Motor neuron (in vitro differentiated cells): ENCODE measurements around the gene MRPL10. TPM values are rescaled to one million over a fixed set of nuclear protein-coding genes. Genes with fewer than 3 reads are reported as not detected.

Experiments used
- ATAC-seq, 8 experiments: fragments of 200-7000 bp; cut with Tn5 transposase; replicated peaks in 6 of 8; 2 replicates each; pipeline ENCODE4 v1.8.0; 2021; ENCODE audit warnings: mild to moderate bottlenecking in 8 of 8, moderate library complexity in 8 of 8
- H3K27ac ChIP-seq, 2 donors: fragments of 250-450 bp; sonication (Bioruptor Pico); 2 replicates each; pipeline ENCODE4 v1.9.0; 2021; ENCODE audit warnings: antibody characterized with exemption in 2 of 2, mild to moderate bottlenecking in 2 of 2, moderate library complexity in 1 of 2
- H3K4me1 ChIP-seq, 2 donors: fragments of 250-450 bp; sonication (Bioruptor Pico); replicated peaks in 1 of 2; 2 replicates each; pipeline ENCODE4 v1.6.1; 2021; ENCODE audit warnings: antibody characterized with exemption in 2 of 2, mild to moderate bottlenecking in 2 of 2, moderate library complexity in 1 of 2
- H3K4me3 ChIP-seq, 5 donors: fragments of 250-450 bp; sonication (Bioruptor Pico); 2 replicates each; pipeline ENCODE4 v1.9.0; 2021; ENCODE audit warnings: antibody characterized with exemption in 5 of 5, mild to moderate bottlenecking in 5 of 5, moderate library complexity in 4 of 5
- WGBS, 10 experiments: fragments of 450-650 bp; shearing (Covaris generic); methylation state at CpG; one replicate each; pipeline ENCODE4 v1.0.0; 2022; 5-methylcytosine and 5-hydroxymethylcytosine counted together
- in situ Hi-C, 9 experiments: fragments of 400-800 bp; cut with MboI; loops; one replicate each; pipeline ENCODE4 v1.15.0; 2021; ENCODE audit warnings: low sequenced_read_pairs in 9 of 9, low pct_unique_long_range_greater_than_20kb in 2 of 9; ENCODE audit not compliant: unreplicated experiment in 9 of 9
- total RNA-seq, 8 experiments: library from RNA; unstranded; fragments of 300-600 nt; gene quantifications; 2 replicates each; pipeline versions ENCODE4 v1.2.3 to v1.2.4, GENCODE V29; 2022

MRPL10 gene
- 10 to 100 TPM; 41.5 to 58.3 (median 46.3) TPM for total RNA-seq

DNA sequence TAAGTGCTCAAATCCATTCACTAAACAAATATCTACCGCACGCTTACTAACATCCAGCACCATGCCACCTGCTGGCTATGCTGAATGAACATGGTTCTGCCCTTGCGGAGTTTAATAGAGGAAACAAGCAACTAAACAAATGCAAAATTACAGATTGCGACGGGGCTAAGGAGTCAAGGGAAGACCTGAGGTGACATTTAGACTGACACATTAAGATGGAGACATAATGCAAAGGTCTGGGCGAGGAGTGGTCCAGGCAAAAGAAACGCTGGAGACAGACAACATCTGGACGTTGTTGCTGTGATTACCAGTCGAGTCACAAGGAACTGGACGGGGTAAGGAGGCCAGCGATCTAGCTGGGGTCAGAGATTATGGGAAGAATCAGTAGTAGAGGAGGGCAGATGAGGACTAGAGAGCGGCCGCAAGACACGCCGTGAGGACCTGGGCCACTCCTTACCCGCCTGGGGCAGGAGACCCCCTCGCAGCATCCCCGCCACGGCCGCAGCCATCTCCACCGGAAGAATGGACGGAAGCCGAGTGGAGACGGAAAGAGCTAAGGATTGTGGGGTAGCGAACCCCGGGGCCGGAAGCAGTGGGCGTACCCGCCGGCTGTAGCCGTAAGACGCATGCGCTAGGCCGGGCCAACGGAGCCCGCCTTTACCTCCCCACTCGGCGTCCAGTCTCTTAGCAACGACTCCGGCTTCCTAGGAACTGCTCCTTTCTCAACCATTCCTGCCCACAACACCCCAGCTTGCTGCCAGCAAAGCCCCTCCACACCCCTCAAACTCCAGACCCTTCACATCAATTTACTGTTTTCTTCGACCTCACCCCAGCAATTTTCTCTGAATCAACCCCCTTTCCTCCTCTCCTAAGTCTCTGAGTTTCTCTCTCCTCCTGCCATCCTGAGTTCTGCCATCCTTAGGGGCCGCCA, at the start of gene MRPL10, which contains the start of gene LRRC46:
TSS of gene MRPL10 (minus strand) at position 539 of the 931 bp plus-strand sequence. CDS start at position 509, 30 bp downstream.
TSS of gene LRRC46 (plus strand) at position 668 of the 931 bp plus-strand sequence. CDS start 320 bp downstream, outside the sequence.
- H3K4me1 ChIP-seq, result peaks cover 11% of the 10 kb centered on the region in 2 donors
- WGBS, 10 experiments, result 0 to 2% (median 0%) methylated on average over 1 to 28 of the region's 42 CpGs; no CpG with 5 or more reads in 1 of the 10 experiments
- peak; percentile 91 to 97 (median 95) for ATAC-seq
- in situ Hi-C loops, result loop anchor here in 1 of 9 experiments (25.0 kb wide), 2 partner anchors 106 to 181 kb away; partner anchors contain the start of gene PNPO
- peak within 1 kb of the TSS; percentile 62 to 97 (median 79) for H3K4me3 ChIP-seq
- H3K27ac ChIP-seq, result peak within 1 kb of the TSS; percentile 82 to 88

DNA sequence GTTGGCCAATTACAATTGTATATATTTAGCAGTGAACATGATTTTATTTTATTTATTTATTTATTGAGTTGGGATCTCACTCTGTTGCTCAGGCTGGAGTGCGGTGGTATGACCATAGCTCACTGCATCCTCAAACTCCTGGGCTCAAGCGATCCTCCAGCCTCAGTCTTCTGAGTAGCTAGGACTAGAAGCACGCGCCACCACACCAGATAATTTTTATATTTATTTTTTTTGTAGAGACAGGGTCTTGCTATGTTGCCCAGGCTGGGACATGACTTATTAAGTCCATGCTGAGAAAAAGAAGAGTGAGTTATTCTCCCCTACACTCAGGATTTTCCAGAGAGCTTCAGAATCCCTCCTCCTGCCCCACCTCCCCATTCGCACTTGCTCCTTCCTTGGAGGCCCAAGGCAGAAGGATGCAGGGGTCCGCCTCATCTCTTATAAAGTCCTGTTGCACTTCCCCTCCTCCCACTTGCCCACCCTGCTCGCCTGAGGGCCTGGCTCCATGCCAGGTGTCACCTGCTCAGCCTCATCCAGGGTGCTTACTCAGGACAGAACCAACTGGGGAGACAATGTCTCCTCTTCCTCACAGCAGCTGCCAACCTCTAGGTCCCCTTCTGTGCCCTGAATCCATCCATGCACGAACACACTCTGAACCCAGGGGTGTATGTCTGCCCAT, 48.6 kb upstream of the MRPL10 start:
- WGBS, 10 experiments, result 40 to 100% (median 88%) methylated on average over 1 to 6 of the region's 8 CpGs
- Histone ChIP-seq H3K27ac (no peak overlapping the region), H3K4me3 (no peak overlapping the region), H3K4me1 (no peaks in the 10 kb centered on the region)
- in situ Hi-C loops, result no loop called here
- no peak for ATAC-seq

DNA sequence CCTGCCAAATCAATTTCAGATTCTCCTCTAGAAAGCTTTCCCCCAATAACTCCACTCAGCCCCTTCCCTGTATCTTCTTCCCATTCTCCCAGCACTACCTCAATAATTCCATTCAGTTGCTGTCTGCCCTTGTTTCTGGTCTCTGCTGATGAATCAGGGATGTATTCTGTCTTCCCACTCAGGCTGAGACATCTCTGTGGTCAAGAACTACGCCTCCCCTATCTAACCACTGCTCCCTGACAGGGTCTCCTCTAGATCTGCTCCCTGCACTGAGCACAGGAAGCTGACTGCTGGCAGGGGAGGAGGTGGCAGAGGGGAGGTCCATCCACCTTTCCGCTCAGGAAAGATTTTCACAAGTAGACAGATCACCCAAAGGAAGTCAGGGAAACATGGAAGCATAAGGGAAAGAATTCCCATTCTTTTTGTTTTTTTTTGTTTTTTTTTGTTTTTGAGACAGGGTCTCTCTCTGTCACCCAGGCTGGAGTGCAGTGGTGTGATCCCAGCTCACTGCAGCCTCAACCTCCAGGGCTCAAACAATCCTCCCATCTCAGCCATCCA, 47.8 kb upstream of the MRPL10 start:
- Histone ChIP-seq H3K27ac (no peak overlapping the region), H3K4me1 (no peaks in the 10 kb centered on the region), H3K4me3 (no peak overlapping the region)
- in situ Hi-C loops, result no loop called here
- no peak for ATAC-seq
- WGBS, 10 experiments, result 0 to 79% (median 20%) methylated on average over 1 to 2 of the region's 2 CpGs; no CpG with 5 or more reads in 3 of the 10 experiments

DNA sequence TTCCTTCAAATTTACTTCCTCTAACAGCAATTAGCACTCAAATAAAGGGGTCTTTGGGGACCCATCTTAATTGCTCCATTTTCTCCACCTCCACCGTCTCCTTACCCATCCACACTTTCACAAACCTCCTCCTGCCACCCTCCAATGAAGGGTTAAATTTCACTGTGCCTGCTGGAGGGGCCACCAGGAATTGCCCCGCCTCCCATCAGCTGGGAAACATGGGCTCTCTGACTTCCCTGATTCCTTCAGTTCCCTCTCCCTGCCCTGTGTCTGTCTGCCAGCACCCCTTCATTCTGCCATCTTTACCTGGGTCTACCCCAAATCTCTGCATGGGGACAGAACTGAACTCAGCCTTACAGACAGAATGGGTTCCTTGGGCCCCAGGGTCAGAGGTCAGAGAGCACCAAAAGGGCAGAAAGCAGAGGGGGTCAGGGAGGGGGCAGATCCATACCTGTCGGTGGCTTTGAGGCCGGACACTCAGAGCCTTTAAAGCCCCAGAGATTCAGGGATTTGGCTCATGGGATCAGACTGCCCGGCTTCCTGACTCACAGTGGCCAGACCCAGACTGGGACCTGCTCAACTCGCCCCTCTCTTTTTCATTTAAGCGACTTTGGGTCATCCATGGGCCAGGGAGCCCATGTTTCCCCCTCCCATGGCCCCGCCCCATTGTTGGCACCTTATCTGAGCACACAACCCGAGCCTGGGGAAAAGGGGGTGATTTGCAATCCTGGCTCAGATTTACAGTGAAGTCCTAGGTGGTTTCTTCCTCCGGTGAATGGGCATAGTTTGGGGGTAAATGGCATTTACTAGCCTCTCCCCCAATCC, 47.1 kb upstream of the MRPL10 start:
- ATAC-seq, result no peak
- in situ Hi-C loops, result no loop called here
- 13 to 83% (median 38%) methylated on average over 1 to 6 of the region's 10 CpGs; no CpG with 5 or more reads in 2 of the 10 experiments for WGBS, 10 experiments
- Histone ChIP-seq H3K27ac (no peak overlapping the region), H3K4me1 (no peaks in the 10 kb centered on the region), H3K4me3 (no peak overlapping the region)

DNA sequence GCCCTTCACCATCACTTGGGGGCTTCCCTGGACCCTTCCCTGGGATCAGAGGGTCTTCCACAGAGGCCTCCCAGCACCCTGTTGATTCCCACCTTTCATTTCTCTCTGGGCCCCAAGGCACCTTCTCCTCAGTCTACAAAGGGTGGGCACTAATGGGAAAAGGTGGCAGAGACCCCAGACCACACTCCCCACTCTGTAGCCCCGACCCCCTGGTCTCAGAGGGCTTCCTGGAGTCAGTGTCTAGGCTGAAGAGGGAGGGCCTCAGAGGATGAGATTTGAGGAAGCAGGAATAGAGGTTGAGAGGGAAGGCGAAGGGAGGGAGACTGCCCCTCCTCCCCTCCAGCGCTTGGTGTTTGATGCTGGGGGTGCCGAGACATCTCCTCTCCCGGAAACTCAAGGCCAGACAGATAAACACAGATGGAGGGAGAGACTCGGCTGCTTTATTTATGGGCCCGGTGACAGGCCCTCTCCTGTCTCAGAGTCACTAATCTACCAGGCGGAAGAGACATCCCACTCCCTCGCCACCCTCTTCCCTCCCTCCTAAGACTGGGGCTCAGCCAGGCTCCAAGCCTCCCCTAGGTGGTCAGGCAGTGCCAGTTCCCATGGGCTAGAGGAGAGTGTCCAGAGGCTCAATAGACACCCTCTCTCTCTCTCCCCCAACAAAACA, 46.2 kb upstream of the MRPL10 start:
- ATAC-seq, result peak in 5 of 8 experiments; percentile 53 to 77 (median 65)
- peaks cover 0 to 2% of the 10 kb centered on the region in 2 donors for H3K4me1 ChIP-seq
- 26 to 40% methylated on average over 1 to 4 of the region's 9 CpGs; no CpG with 5 or more reads in 8 of the 10 experiments for WGBS, 10 experiments
- H3K27ac ChIP-seq, result no peak overlapping the region
- no peak overlapping the region for H3K4me3 ChIP-seq
- in situ Hi-C loops, result no loop called here

DNA sequence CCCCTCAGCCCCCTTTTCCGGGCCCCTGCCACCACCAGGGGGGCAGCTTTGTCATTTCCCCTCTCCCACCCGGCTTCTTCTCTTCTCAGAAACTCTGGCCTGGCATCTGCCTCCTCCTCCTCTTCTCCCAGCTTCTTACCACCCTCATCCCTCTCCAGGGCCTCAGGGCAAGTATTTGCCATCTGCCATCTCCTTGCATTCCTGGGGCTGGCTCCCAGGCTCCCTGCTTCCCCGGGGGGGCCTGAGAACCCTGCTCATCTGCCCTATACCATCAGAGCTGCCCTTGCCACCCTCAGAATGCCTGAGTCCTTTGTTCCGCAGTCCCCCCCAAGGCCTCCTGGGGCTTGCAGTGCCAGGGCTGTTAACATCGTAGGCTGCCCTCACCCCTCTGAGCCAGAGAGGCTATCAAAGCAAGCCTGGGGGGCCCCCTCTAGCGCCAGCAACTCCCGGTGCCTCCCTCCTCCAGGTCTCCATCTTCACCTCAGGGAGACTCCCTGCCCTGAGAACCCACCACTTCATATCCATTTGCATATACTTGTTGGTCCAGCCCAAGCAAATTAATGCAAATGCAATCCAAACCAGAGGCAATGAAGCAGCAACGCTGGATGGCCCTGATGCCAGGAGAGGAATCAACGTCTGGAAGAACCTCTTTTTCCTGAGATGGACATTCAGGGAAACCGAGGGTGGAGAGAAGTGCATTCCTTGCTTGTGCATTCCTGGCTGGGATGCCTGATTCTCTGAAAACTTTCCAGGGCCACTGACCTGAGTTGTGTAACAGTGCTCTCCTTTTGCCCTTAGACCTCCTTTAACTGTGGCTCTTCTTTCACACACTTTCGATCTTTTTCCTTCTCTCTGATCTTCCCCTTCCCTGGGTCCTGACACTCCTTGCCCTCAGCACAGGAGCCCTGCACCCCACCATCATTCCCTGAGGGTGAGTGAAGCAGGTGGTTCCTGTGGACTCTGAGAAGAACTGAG, 44.0 kb upstream of the MRPL10 start:
- no peak overlapping the region for H3K4me3 ChIP-seq
- in situ Hi-C loops, result no loop called here
- H3K27ac ChIP-seq, result no peak overlapping the region
- 0 to 86% (median 40%) methylated on average over 1 to 3 of the region's 11 CpGs; no CpG with 5 or more reads in 1 of the 10 experiments for WGBS, 10 experiments
- peaks cover 0 to 6% of the 10 kb centered on the region in 2 donors for H3K4me1 ChIP-seq
- ATAC-seq, result peak in 6 of 8 experiments; percentile 36 to 94 (median 89)

DNA sequence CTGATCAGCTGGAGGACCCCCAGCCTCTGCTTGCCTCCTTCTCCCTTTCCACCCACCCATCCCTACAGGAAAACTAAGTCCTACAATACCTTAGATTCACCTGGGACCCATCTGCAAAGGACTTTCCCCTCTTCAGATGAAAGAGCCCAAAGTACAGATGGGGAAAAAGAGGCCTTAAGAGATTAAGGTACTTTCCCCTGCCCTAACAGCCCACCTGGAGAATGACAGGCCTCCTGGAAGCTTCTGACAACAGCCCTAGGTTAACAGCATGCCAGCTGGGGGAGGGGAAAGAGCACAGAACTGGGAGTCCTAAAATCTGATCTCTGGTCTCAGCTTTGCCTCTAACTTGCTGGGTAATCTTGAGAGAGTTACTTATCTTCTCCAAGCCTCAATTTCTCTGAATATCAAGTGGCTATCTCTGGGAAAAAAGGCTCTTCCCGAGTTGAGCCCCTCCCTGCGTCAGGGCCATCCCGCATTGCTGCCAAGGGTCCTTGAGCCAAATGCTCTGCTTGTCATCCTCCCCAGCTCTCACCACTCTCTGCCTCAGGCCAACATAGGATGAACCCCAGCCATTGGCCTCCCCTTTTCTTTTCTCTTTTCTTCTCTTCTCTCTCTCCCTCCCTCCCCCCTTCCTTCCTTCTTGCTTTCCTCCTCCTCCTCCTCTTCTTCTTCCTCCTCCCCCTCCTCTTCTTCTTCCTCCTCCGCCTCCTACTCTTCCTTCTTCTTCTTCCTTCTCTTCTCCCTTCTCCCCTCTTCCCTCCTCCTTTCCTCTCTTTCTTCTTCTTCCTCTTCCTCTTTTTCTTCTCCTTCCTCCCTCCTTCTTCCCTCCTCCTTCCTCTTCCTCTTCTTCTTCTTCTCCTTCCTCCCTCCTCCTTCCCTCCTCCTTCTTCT, 42.1 kb upstream of the MRPL10 start:
- H3K4me3 ChIP-seq, result no peak overlapping the region
- no peak for ATAC-seq
- in situ Hi-C loops, result no loop called here
- H3K4me1 ChIP-seq, result peaks cover 0 to 6% of the 10 kb centered on the region in 2 donors
- no peak overlapping the region for H3K27ac ChIP-seq
- 0 to 87% (median 47%) methylated on average over 1 to 4 of the region's 4 CpGs; no CpG with 5 or more reads in 4 of the 10 experiments for WGBS, 10 experiments

DNA sequence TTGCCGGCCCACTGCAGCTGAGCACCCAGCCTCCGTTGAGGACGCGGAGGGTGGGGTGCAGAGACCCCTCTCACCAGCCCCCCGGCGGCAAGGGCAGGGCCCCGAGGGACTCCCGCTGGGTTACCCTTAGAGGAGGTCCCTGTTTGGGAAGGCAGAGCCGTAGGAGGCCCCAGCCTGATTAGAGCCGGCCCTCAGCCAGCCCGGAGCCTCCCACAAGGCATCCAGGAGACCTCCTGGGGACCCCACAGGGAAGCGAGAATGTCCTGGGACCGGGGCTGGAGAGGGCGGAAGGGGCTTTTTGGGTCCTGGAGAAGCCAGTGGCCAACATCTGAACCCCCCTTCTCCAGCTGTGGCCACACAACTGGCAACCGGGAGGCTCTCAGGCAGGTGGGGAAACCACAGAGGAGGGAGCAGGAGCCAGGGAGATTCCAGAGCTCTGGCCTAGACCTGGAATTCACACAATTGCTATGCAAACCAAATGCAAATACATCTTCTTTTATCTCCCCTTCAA, 41.4 kb upstream of the MRPL10 start:
- Histone ChIP-seq H3K4me1 (peaks cover 0 to 6% of the 10 kb centered on the region in 2 donors), H3K4me3 (no peak overlapping the region), H3K27ac (no peak overlapping the region)
- peak in 3 of 8 experiments; percentile 11 to 30 (median 12) for ATAC-seq
- in situ Hi-C loops, result no loop called here
- 4 to 47% (median 22%) methylated on average over 3 to 6 of the region's 15 CpGs; no CpG with 5 or more reads in 6 of the 10 experiments for WGBS, 10 experiments

DNA sequence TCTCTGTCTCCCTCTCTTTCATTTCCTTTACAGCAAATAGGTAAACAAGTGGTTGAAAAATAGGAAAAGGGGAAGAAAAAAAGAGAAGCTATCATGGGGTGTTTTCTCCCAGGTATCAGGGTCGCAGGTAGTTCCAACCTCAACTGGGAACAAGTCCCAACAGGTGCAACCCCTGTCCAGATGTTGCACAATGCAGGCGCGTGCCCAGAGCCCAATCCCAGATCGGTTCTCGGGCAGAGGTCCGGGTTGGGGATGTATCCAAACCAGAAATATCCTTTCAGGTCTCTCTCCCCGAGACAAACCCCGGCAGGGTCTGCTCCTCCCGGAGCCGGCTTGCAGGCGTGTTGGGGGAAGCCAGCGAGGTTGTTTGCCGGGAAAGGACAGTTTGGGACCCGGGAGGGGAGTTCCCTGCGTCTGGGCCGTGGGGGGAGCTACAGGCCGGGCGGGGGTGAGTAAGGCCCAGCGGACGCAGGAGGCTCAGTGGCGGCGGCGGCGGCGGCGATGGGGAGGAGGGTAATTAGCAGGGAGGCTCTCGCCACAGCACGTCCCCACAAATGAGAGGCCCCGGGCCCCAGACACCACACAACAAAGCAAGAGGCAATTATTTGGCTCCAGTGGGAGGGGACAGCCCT, 40.8 kb upstream of the MRPL10 start:
- Histone ChIP-seq H3K4me1 (peaks cover 0 to 6% of the 10 kb centered on the region in 2 donors), H3K27ac (no peak overlapping the region), H3K4me3 (no peak overlapping the region)
- ATAC-seq, result peak in 4 of 8 experiments; percentile 12 to 49 (median 24)
- in situ Hi-C loops, result no loop called here
- 0 to 46% (median 8%) methylated on average over 4 to 8 of the region's 29 CpGs; no CpG with 5 or more reads in 6 of the 10 experiments for WGBS, 10 experiments

DNA sequence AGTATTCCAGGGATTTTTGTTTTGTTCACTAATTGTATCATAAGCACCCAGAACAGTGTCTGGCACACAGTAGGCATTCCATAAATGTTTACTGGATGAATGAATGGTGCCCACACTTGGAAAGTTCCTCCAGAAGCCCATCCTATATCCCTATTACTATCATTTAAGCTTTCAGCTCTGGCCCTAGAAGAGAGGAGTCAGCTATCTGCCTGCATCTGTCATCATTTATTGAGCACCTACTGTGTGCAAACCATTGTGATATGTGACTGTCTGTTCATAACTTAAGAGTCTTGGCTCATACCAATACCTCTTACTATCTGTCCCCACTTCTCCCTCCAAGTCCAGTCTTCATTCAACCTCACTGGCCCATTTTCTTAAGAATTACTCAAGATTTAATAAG, 39.7 kb upstream of the MRPL10 start:
- in situ Hi-C loops, result no loop called here
- H3K4me3 ChIP-seq, result no peak overlapping the region
- no peak for ATAC-seq
- peaks cover 0 to 6% of the 10 kb centered on the region in 2 donors for H3K4me1 ChIP-seq
- no peak overlapping the region for H3K27ac ChIP-seq
